Endothelial cell of umbilical vein (primary cell): ENCODE measurements around the gene PGAM4.

Experiments used
- CTCF ChIP-seq, 2 donors: IDR thresholded peaks; 1 replicate in 1 of 2; 2 replicates in 1 of 2; pipeline ENCODE4 v1.5.1; 2011; ENCODE audit warnings: low read length in 2 of 2, mild to moderate bottlenecking in 2 of 2, moderate library complexity in 2 of 2, control low read depth in 1 of 2, inconsistent platforms in 1 of 2, low read depth in 1 of 2; ENCODE audit not compliant: insufficient read depth in 1 of 2; ENCODE audit errors: extremely low read depth in 1 of 2
- EZH2 ChIP-seq: IDR thresholded peaks from 2 replicates; pipeline ENCODE4 v1.6.1; 2012; ENCODE audit warnings: borderline replicate concordance, low read depth, mild to moderate bottlenecking, moderate library complexity, low read length, inconsistent platforms; ENCODE audit not compliant: severe bottlenecking
- POLR2A ChIP-seq: IDR thresholded peaks from 2 replicates; pipeline ENCODE4 v1.6.1; 2012; ENCODE audit warnings: low read depth, mild to moderate bottlenecking, control low read depth, low read length
- POLR2AphosphoS5 ChIP-seq: IDR thresholded peaks from 2 replicates; pipeline ENCODE4 v1.6.1; 2012; ENCODE audit warnings: low read depth, mild to moderate bottlenecking, control low read depth, low read length, moderate library complexity; ENCODE audit not compliant: insufficient read depth

- TF ChIP-seq CTCF (IDR thresholded peaks at IDR 0.05; ENCODE audit: extremely low read depth in 1 of 2, insufficient read depth in 1 of 2, low read depth in 1 of 2, low read length in 2 of 2) (no peak), POLR2A (no peak), POLR2AphosphoS5 (no peak), EZH2 (no peak)
These were observed 45.0 kb downstream of the PGAM4 start for GRCh38 chrX:77924320-77924859.
